COLO829 (cell line): ENCODE data around the gene METTL9.
"Not testable (repeated sequence)": the region's sequence is repeated elsewhere in the genome, so short reads cannot be mapped to it uniquely, and the experiment has no call there.

Experiments used
- DNase-seq: peaks from one replicate; pipeline ENCODE4 v3.0.0; 2012; ENCODE audit warnings: low spot score

METTL9 gene

GRCh38 chr16:21637032-21637968 is 37.9 kb downstream of the METTL9 start:
- DNase-seq = no peak

GRCh38 chr16:21638573-21638975 is 39.2 kb downstream of the METTL9 start:
- DNase-seq = peak; percentile 42

GRCh38 chr16:21639493-21639892 is 40.1 kb downstream of the METTL9 start:
- no peak for DNase-seq

- DNase-seq = no peak
Observed at GRCh38 chr16:21641916-21642315, 42.5 kb downstream of the METTL9 start.

GRCh38 chr16:21642861-21643260 is 43.5 kb downstream of the METTL9 start:
- no peak for DNase-seq

GRCh38 chr16:21643785-21644184 is 44.4 kb downstream of the METTL9 start:
- DNase-seq = no peak

GRCh38 chr16:21644674-21645073 is 45.3 kb downstream of the METTL9 start:
- no peak for DNase-seq

- peak; percentile 53 for DNase-seq
Observed at GRCh38 chr16:21645261-21645721, 45.9 kb downstream of the METTL9 start.

- DNase-seq = peak; percentile 57
Observed at GRCh38 chr16:21646091-21646490, 46.7 kb downstream of the METTL9 start.

- DNase-seq = no peak
Observed at GRCh38 chr16:21646721-21647561, 47.6 kb downstream of the METTL9 start.

GRCh38 chr16:21647562-21648164 is 48.3 kb downstream of the METTL9 start:
- no peak for DNase-seq

GRCh38 chr16:21649826-21650406 is 50.5 kb downstream of the METTL9 start:
- not testable (repeated sequence) for DNase-seq

- no peak for DNase-seq
Observed at GRCh38 chr16:21650521-21650920, 51.1 kb downstream of the METTL9 start.

GRCh38 chr16:21651515-21651914 is 52.1 kb downstream of the METTL9 start:
- no peak for DNase-seq

- no peak for DNase-seq
Observed at GRCh38 chr16:21652453-21652852, 53.1 kb downstream of the METTL9 start, which contains the start of gene IGSF6. IGSF6 (minus strand) TSS chr16:21652608; CDS start chr16:21652598, 10 bp downstream.

GRCh38 chr16:21653571-21653970 is 54.2 kb downstream of the METTL9 start:
- no peak for DNase-seq

- DNase-seq = no peak
Observed at GRCh38 chr16:21654466-21654865, 55.1 kb downstream of the METTL9 start.

- DNase-seq = no peak
Observed at GRCh38 chr16:21654881-21655280, 55.5 kb downstream of the METTL9 start.

- peak; percentile 91 for DNase-seq
Observed at GRCh38 chr16:21656795-21657768, 57.7 kb downstream of the METTL9 start.

- no peak for DNase-seq
Observed at GRCh38 chr16:21659124-21659523, 59.7 kb downstream of the METTL9 start.
